ENCODE data around the gene CIC. TPM values are rescaled to one million over a fixed set of nuclear protein-coding genes. Genes with fewer than 3 reads are reported as not detected.
"Not testable (repeated sequence)": the region's sequence is repeated elsewhere in the genome, so short reads cannot be mapped to it uniquely, and the experiment has no call there.

The CIC gene
- total and polyA plus RNA-seq, 2 of the 13 experiments (the other 11 are each of a cell fraction or from before 2014, with no cell fraction given) = 5.9 to 8.0 TPM

DNA sequence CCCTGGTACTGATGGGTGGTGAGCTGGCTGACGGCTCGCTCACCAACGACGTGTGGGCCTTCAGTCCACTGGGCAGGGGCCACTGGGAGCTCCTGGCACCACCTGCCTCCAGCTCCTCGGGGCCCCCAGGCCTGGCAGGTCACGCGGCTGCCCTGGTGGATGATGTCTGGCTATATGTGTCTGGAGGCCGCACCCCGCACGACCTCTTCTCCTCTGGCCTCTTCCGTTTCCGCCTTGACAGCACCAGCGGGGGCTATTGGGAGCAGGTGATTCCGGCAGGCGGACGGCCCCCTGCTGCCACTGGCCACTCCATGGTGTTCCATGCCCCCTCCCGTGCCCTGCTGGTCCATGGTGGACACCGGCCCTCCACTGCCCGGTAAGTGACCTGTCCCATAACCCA lies 66.9 kb downstream of the CIC start:
- Histone ChIP-seq H3K36me3 (replicated peaks in 1 of 2; ENCODE audit: control insufficient read depth in 1 of 2, insufficient read depth in 2 of 2, low read length in 2 of 2) (peaks cover 6 to 23% of the 10 kb centered on the region in 2 experiments; a peak in 4 of 5 replicates), H3K4me3 (replicated peaks in 1 of 3; ENCODE audit: insufficient read depth in 1 of 3, low read depth in 2 of 3, low read length in 3 of 3) (no peak overlapping the region), H3K4me1 (ENCODE audit: insufficient read depth, low read length) (peaks cover 12% of the 10 kb centered on the region), H3K79me2 (ENCODE audit: insufficient read depth, low read length) (no peaks in the 10 kb centered on the region), H2AFZ (ENCODE audit: low read length) (no peak overlapping the region), H3K9me3 (ENCODE audit: low read length) (no peaks in the 10 kb centered on the region), H3K27ac (ENCODE audit: extremely low read length, insufficient read depth, low read length) (no peak overlapping the region), H4K20me1 (ENCODE audit: insufficient read depth, low read length) (no peaks in the 10 kb centered on the region), H3K4me2 (ENCODE audit: low read depth, low read length) (no peak overlapping the region), H3K9ac (ENCODE audit: insufficient read depth, low read depth, low read length) (no peak overlapping the region), H3K27me3 (ENCODE audit: control insufficient read depth in 1 of 2, insufficient read depth in 2 of 2, low read length in 2 of 2) (no peaks in the 10 kb centered on the region)
- intact Hi-C loops (cut with micrococcal nuclease; ENCODE audit: unreplicated experiment) = no loop called here
- ATAC-seq = no peak
- no peak for TF ChIP-seq ZNF451 (CRISPR knock-in tag; IDR thresholded peaks at IDR 0.05)
- TF ChIP-seq NFIC (IDR thresholded peaks at IDR 0.05; ENCODE audit: low read length) = no peak
- WGBS (ENCODE audit: low lambda C conversion rate) = 92% methylated on average over 15 of the region's 19 CpGs
- no peak for DNase-seq (ENCODE audit: low spot score)
- FAIRE-seq = no peak
- in situ Hi-C loops (cut with HindIII; ENCODE audit: extremely low pct_ligation_motif_present, low pct_unique_long_range_greater_than_20kb) = no loop called here
- ChIA-PET POLR2A (no interaction called here), CTCF (ENCODE audit: low intra/inter-chr PET ratio, low total read pairs) (no interaction called here)
- BruUV-seq (replicated peaks) = no TSS peak

GRCh38 chr19:42339126-42339860 lies 70.2 kb downstream of the CIC start:
- H3K4me3 ChIP-seq (replicated peaks in 1 of 3; ENCODE audit: insufficient read depth in 1 of 3, low read depth in 2 of 3, low read length in 3 of 3); intact Hi-C loops (cut with micrococcal nuclease; ENCODE audit: unreplicated experiment); ATAC-seq; DNase-seq (ENCODE audit: low spot score); FAIRE-seq; H2AFZ ChIP-seq (ENCODE audit: low read length); H4K20me1 ChIP-seq (ENCODE audit: insufficient read depth, low read length); H3K9ac ChIP-seq (ENCODE audit: insufficient read depth, low read depth, low read length); H3K4me1 ChIP-seq (ENCODE audit: insufficient read depth, low read length); CTCF ChIA-PET (ENCODE audit: low intra/inter-chr PET ratio, low total read pairs); H3K27me3 ChIP-seq (ENCODE audit: control insufficient read depth in 1 of 2, insufficient read depth in 2 of 2, low read length in 2 of 2); in situ Hi-C loops (cut with HindIII; ENCODE audit: extremely low pct_ligation_motif_present, low pct_unique_long_range_greater_than_20kb); BruUV-seq (replicated peaks); H3K27ac ChIP-seq (ENCODE audit: extremely low read length, insufficient read depth, low read length); H3K9me3 ChIP-seq (ENCODE audit: low read length); H3K79me2 ChIP-seq (ENCODE audit: insufficient read depth, low read length); POLR2A ChIA-PET; H3K4me2 ChIP-seq (ENCODE audit: low read depth, low read length): not testable (repeated sequence)
- WGBS (ENCODE audit: low lambda C conversion rate) = 96% methylated on average over 7 of the region's 7 CpGs
- H3K36me3 ChIP-seq (replicated peaks in 1 of 2; ENCODE audit: control insufficient read depth in 1 of 2, insufficient read depth in 2 of 2, low read length in 2 of 2) = peaks cover 10 to 24% of the 10 kb centered on the region in 2 experiments; a peak in 4 of 5 replicates

- BruUV-seq (replicated peaks); ATAC-seq; H3K9ac ChIP-seq (ENCODE audit: insufficient read depth, low read depth, low read length); H3K4me1 ChIP-seq (ENCODE audit: insufficient read depth, low read length); H3K9me3 ChIP-seq (ENCODE audit: low read length); H3K27ac ChIP-seq (ENCODE audit: extremely low read length, insufficient read depth, low read length); in situ Hi-C loops (cut with HindIII; ENCODE audit: extremely low pct_ligation_motif_present, low pct_unique_long_range_greater_than_20kb); H3K4me3 ChIP-seq (replicated peaks in 1 of 3; ENCODE audit: insufficient read depth in 1 of 3, low read depth in 2 of 3, low read length in 3 of 3); H3K79me2 ChIP-seq (ENCODE audit: insufficient read depth, low read length); H3K4me2 ChIP-seq (ENCODE audit: low read depth, low read length); POLR2A ChIA-PET; FAIRE-seq; DNase-seq (ENCODE audit: low spot score); H2AFZ ChIP-seq (ENCODE audit: low read length); H4K20me1 ChIP-seq (ENCODE audit: insufficient read depth, low read length); H3K27me3 ChIP-seq (ENCODE audit: control insufficient read depth in 1 of 2, insufficient read depth in 2 of 2, low read length in 2 of 2); CTCF ChIA-PET (ENCODE audit: low intra/inter-chr PET ratio, low total read pairs); intact Hi-C loops (cut with micrococcal nuclease; ENCODE audit: unreplicated experiment): not testable (repeated sequence)
- 98% methylated on average over 4 of the region's 4 CpGs for WGBS (ENCODE audit: low lambda C conversion rate)
- H3K36me3 ChIP-seq (replicated peaks in 1 of 2; ENCODE audit: control insufficient read depth in 1 of 2, insufficient read depth in 2 of 2, low read length in 2 of 2) = peaks cover 11 to 24% of the 10 kb centered on the region in 2 experiments; a peak in 4 of 5 replicates
Observed at GRCh38 chr19:42339922-42340321, 70.9 kb downstream of the CIC start.
